Gastrocnemius medialis (tissue), 4 donors: ENCODE measurements around the gene CCNA2.

Experiments
- POLR2A ChIP-seq, 2 donors: fragments of 450-650 bp; IDR thresholded peaks; one replicate each; pipeline ENCODE4 v1.6.1; 2017; ENCODE audit warnings: antibody characterized with exemption in 2 of 2, mild to moderate bottlenecking in 2 of 2, moderate library complexity in 2 of 2
- TF ChIP-seq, protein P1 (sequence below), 5 experiments: fragments of 450-650 bp in 3 of 5; fragments of 200-600 bp in 2 of 5; sonication (generic) in 2 of 5; IDR thresholded peaks in 4 of 5; conservative IDR thresholded peaks in 1 of 5; 1 replicate in 4 of 5; 2 replicates in 1 of 5; pipeline ENCODE4 v1.5.1; 2016 to 2019; ENCODE audit warnings: antibody characterized with exemption in 5 of 5, mild to moderate bottlenecking in 3 of 5, moderate library complexity in 3 of 5

DNA sequence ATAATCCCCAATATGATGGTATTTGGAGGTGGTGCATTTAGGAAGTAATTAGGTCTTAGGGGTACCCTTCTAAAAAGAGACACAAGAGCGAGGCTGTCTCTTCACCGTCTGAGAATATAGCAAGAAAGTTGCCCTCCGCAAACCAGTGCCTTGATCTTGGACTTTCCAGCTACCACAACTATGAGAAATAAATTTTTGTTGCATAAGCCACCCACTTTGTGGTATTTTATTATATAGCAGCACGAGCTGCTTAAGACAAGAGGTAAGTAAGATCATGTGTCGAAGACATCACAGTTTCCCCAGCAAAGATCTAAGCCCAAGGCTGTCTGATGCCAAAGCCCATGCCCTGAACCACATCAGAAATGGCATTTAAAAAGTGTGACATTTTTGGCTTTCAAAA is 32.2 kb downstream of the CCNA2 start:
- TF ChIP-seq, protein P1, sequence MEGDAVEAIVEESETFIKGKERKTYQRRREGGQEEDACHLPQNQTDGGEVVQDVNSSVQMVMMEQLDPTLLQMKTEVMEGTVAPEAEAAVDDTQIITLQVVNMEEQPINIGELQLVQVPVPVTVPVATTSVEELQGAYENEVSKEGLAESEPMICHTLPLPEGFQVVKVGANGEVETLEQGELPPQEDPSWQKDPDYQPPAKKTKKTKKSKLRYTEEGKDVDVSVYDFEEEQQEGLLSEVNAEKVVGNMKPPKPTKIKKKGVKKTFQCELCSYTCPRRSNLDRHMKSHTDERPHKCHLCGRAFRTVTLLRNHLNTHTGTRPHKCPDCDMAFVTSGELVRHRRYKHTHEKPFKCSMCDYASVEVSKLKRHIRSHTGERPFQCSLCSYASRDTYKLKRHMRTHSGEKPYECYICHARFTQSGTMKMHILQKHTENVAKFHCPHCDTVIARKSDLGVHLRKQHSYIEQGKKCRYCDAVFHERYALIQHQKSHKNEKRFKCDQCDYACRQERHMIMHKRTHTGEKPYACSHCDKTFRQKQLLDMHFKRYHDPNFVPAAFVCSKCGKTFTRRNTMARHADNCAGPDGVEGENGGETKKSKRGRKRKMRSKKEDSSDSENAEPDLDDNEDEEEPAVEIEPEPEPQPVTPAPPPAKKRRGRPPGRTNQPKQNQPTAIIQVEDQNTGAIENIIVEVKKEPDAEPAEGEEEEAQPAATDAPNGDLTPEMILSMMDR (IDR thresholded peaks at IDR 0.05 in 4 of 5, conservative IDR thresholded peaks at IDR 0.05 in 1 of 5): no peak
- no peak for TF ChIP-seq POLR2A (IDR thresholded peaks at IDR 0.05)
